ENCODE data around the gene PCDH17. TPM values are rescaled to one million over a fixed set of nuclear protein-coding genes. Genes with fewer than 3 reads are reported as not detected.

Gene PCDH17
- total and polyA plus RNA-seq, 2 of the 4 experiments (the other 2 are of a cell fraction) = under 0.01 TPM; not detected in 1

DNA sequence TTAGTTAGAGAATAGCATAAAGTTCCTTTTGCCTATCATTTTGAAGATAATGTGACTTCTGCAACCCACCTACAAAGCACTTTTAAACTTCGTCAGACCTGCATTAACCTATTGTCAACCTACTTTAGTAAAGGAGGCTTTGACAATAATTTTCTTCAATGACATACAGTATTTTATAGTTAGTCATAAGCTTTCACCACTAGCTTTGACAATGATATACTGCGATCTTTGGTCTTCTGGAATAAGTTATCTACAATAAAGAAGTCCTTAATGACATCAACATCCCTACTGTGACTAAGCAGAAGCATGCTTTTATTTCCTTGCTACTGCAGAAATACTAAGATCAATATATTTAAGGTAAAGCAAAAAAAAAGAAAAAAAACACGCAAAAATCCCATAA lies 9.5 kb downstream of the PCDH17 start:
- no peak overlapping the region for H3K18ac ChIP-seq (ENCODE audit: low read depth, low read length)
- H4K91ac ChIP-seq (ENCODE audit: insufficient read depth, low read depth, low read length) = no peak overlapping the region
- intact Hi-C loops (cut with micrococcal nuclease) (no loop called here), dilution Hi-C loops (cut with HindIII; ENCODE audit: low sequenced_read_pairs, unreplicated experiment) (no loop called here), in situ Hi-C loops (cut with MboI; ENCODE audit: low sequenced_read_pairs) (loop anchor here (25.0 kb wide), 1 partner anchor 1671 kb away; no protein-coding TSS in a partner anchor)
- no peaks in the 10 kb centered on the region for H3K27me3 ChIP-seq (ENCODE audit: control insufficient read depth, insufficient read depth, low read length)
- H4K5ac ChIP-seq (ENCODE audit: low read depth, low read length) = no peak overlapping the region
- H3K36me3 ChIP-seq (ENCODE audit: control insufficient read depth, insufficient read depth, low read length) = no peaks in the 10 kb centered on the region
- H4K8ac ChIP-seq (ENCODE audit: low read depth in 2 of 2, low read length in 2 of 2) = no peak overlapping the region
- POLR2A ChIA-PET (ENCODE audit: unreplicated experiment) = no interaction called here
- DNase-seq (no peak), ATAC-seq (ENCODE audit: low read depth) (no peak)
- no peak overlapping the region for H2AK5ac ChIP-seq (ENCODE audit: low read depth, low read length)
- CTCF ChIA-PET = no interaction called here
- H2AFZ ChIP-seq (replicated peaks; ENCODE audit: low read length, poor library complexity) = no peak overlapping the region
- no peaks in the 10 kb centered on the region for H3K4me1 ChIP-seq (ENCODE audit: control insufficient read depth, insufficient read depth, low read length)
- no peak overlapping the region for H2BK120ac ChIP-seq (ENCODE audit: low read depth, low read length)
- no peaks in the 10 kb centered on the region for H3K9me3 ChIP-seq (ENCODE audit: control insufficient read depth, insufficient read depth, low read length)
- TF ChIP-seq ELK1 (IDR thresholded peaks at IDR 0.05; ENCODE audit: borderline replicate concordance, low read depth, low read length) (no peak), RFX5 (IDR thresholded peaks at IDR 0.05; ENCODE audit: low read depth, low read length) (no peak)
- no peak overlapping the region for H2BK20ac ChIP-seq (ENCODE audit: low read depth, low read length)
- no peak overlapping the region for H3K23ac ChIP-seq (ENCODE audit: low read depth, low read length)
- H3K9ac ChIP-seq (ENCODE audit: low read depth, low read length) = no peak overlapping the region
- no peak overlapping the region for H3K4me3 ChIP-seq (ENCODE audit: insufficient read depth, low read depth, low read length)
- BruUV-seq (replicated peaks) = no TSS peak
- H3K56ac ChIP-seq (ENCODE audit: extremely low read depth, insufficient read depth, low read length) = no peak overlapping the region
- H3K14ac ChIP-seq (replicated peaks; ENCODE audit: low read depth, low read length) = no peak overlapping the region
- no peak overlapping the region for H3K4me2 ChIP-seq (ENCODE audit: low read depth, low read length)
- H2BK5ac ChIP-seq (ENCODE audit: low read depth, low read length, poor library complexity, severe bottlenecking) = no peak overlapping the region
- no peak overlapping the region for H3K27ac ChIP-seq (ENCODE audit: insufficient read depth, low read length)
- H4K20me1 ChIP-seq (ENCODE audit: insufficient read depth, low read length) = no peaks in the 10 kb centered on the region
- H3K79me1 ChIP-seq (ENCODE audit: low read depth in 1 of 2, low read length in 2 of 2) = no peaks in the 10 kb centered on the region
- no CpG with 5 or more reads among the region's 3 CpGs for WGBS, 2 experiments (ENCODE audit: extremely low coverage in 2 of 2, insufficient read length in 1 of 2)
- no peak overlapping the region for H2AK9ac ChIP-seq (replicated peaks; ENCODE audit: low read depth, low read length, poor library complexity)
- no peak overlapping the region for H3K4ac ChIP-seq (ENCODE audit: low read depth, low read length)
- no peaks in the 10 kb centered on the region for H3K9me1 ChIP-seq (ENCODE audit: insufficient read depth, low read length)
- H2BK15ac ChIP-seq (ENCODE audit: low read depth, low read length) = no peak overlapping the region
